ENCODE data around the gene THRB. TPM values are rescaled to one million over a fixed set of nuclear protein-coding genes. Genes with fewer than 3 reads are reported as not detected.

Gene THRB
- total RNA-seq, 4 donors from 2014 or later: 6.3 to 10.3 (median 8.5) TPM

DNA sequence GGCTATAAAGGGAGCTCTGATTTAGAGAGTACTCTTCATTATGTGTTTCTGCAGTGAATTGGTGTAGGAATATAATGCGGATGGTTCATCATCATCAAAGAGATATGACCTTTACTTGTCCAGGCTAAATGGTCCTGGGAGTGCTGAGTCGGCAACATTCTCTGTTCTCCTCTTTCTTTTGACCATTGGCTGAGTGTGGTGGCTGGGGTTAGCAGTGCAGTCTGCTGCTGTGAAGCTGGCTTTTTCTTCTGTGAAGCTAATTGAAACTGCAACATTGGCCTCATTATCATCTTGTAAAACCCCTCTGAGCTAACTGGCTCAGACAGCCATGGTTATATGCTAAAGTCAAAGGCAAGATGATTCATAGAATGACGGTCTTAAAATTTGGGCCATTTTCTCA is 83.8 kb downstream of the THRB start:
- no peak for DNase-seq (ENCODE audit: low spot score in 2 of 2)
- TF ChIP-seq, protein P1, sequence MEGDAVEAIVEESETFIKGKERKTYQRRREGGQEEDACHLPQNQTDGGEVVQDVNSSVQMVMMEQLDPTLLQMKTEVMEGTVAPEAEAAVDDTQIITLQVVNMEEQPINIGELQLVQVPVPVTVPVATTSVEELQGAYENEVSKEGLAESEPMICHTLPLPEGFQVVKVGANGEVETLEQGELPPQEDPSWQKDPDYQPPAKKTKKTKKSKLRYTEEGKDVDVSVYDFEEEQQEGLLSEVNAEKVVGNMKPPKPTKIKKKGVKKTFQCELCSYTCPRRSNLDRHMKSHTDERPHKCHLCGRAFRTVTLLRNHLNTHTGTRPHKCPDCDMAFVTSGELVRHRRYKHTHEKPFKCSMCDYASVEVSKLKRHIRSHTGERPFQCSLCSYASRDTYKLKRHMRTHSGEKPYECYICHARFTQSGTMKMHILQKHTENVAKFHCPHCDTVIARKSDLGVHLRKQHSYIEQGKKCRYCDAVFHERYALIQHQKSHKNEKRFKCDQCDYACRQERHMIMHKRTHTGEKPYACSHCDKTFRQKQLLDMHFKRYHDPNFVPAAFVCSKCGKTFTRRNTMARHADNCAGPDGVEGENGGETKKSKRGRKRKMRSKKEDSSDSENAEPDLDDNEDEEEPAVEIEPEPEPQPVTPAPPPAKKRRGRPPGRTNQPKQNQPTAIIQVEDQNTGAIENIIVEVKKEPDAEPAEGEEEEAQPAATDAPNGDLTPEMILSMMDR (IDR thresholded peaks at IDR 0.05): no peak
- no peak for TF ChIP-seq POLR2A (IDR thresholded peaks at IDR 0.05)
- no peak for TF ChIP-seq EP300 (IDR thresholded peaks at IDR 0.05)
- Histone ChIP-seq H3K9me3 (no peaks in the 10 kb centered on the region), H3K27ac (no peak overlapping the region), H3K4me1 (no peaks in the 10 kb centered on the region), H3K4me3 (no peak overlapping the region), H3K36me3 (no peaks in the 10 kb centered on the region), H3K27me3 (no peaks in the 10 kb centered on the region)
- WGBS, 2 donors: 48 to 53% methylated on average over 3 of the region's 3 CpGs

DNA sequence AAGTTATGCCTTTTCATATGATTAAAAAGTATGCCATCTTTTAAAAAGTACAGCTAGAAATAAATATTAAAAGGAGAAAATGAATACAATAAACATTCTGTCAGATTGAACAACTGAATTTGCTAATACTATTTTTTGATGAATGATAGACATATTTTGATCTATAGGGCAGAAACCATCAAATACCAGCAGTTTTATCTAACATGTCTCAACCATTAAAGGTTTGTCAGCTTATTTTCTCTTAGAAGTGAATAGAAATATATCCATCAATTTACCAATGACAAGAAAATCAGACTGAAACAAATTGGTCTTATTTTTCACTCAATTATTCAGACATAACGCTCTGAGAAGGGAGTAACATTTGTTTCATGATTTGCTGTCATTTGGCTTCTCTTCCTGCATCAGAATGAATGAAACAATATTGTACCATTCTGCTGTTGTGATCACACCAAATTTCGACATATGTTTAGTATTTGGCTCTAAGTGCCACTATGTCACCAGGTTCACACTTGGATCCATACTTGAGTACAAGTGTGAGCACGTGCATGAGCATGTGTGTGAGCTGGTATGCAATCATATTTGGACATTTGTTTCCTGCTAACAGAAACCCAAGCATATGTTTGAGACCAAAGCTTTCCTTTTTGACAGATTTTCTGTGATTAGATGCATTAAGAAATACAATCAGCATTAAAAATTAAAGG is 86.5 kb downstream of the THRB start:
- WGBS, 2 donors: 57 to 60% methylated on average over 3 of the region's 3 CpGs
- TF ChIP-seq, protein P1 (IDR thresholded peaks at IDR 0.05): no peak
- no peak for TF ChIP-seq POLR2A (IDR thresholded peaks at IDR 0.05)
- no peak for TF ChIP-seq EP300 (IDR thresholded peaks at IDR 0.05)

DNA sequence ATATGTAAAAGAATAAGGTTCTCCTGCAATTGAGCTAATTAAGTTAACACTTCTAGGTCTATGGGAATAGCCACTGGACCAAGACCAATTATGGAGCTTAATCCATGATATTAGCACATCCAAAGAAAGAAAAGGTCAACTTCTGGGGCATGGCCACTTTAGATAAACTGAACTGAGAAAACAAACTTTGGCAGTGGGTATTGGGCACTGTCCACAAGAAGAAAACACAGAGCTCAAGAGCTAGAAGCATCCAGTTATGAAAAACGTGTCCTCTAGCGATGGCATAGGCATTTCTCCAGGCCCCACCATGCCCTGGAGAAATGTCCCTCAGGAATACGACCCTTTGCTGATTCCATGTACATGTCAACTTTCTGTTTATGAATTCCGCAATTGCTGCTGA is 87.8 kb downstream of the THRB start:
- H3K27me3 ChIP-seq: no peaks in the 10 kb centered on the region
- H3K9me3 ChIP-seq: peaks cover 0 to 9% (median 0%) of the 10 kb centered on the region in 4 donors
- no peak overlapping the region for H3K4me3 ChIP-seq
- 93% methylated on average over 4 of the region's 4 CpGs for WGBS, 2 donors
- H3K27ac ChIP-seq: no peak overlapping the region
- DNase-seq (ENCODE audit: low spot score in 2 of 2): no peak
- TF ChIP-seq POLR2A (IDR thresholded peaks at IDR 0.05) (no peak), EP300 (IDR thresholded peaks at IDR 0.05) (no peak)
- TF ChIP-seq, protein P1 (IDR thresholded peaks at IDR 0.05): no peak
- H3K36me3 ChIP-seq: no peaks in the 10 kb centered on the region
- no peaks in the 10 kb centered on the region for H3K4me1 ChIP-seq

More for the DNA sequence above, 86.5 kb downstream of the THRB start:
- no peak for DNase-seq (ENCODE audit: low spot score in 2 of 2)
- Histone ChIP-seq H3K9me3 (peaks cover 0 to 9% (median 0%) of the 10 kb centered on the region in 4 donors), H3K36me3 (no peaks in the 10 kb centered on the region), H3K27ac (no peak overlapping the region), H3K4me1 (no peaks in the 10 kb centered on the region), H3K27me3 (no peaks in the 10 kb centered on the region), H3K4me3 (no peak overlapping the region)

DNA sequence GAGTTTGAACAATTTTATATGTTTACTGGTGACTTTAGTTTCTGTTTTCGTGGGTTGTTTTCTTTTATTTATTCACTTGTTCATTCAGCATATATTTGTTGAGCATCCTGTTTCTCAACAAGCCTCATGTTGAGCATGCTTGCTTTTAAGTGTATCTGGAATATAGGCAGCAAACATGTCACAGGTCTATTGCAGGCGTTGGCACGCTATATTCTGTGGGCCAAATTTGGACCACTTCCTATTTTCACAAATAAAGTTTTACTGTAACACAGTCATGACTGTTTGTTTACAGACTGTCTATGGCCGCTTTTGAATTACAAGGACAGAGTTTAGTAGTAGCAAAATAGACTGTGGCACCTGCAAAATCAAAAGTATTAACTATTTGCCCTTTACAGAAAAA is 89.6 kb downstream of the THRB start:
- no peak for DNase-seq (ENCODE audit: low spot score in 2 of 2)
- H3K4me3 ChIP-seq: no peak overlapping the region
- H3K27me3 ChIP-seq: no peaks in the 10 kb centered on the region
- no peaks in the 10 kb centered on the region for H3K36me3 ChIP-seq
- peaks cover 0 to 12% (median 0%) of the 10 kb centered on the region in 4 donors for H3K4me1 ChIP-seq
- no peak overlapping the region for H3K27ac ChIP-seq
- 91 to 92% methylated on average over 4 of the region's 4 CpGs for WGBS, 2 donors
- TF ChIP-seq, protein P1 (IDR thresholded peaks at IDR 0.05): no peak
- no peak for TF ChIP-seq EP300 (IDR thresholded peaks at IDR 0.05)
- TF ChIP-seq POLR2A (IDR thresholded peaks at IDR 0.05): no peak
- peaks cover 0 to 9% (median 0%) of the 10 kb centered on the region in 4 donors for H3K9me3 ChIP-seq

DNA sequence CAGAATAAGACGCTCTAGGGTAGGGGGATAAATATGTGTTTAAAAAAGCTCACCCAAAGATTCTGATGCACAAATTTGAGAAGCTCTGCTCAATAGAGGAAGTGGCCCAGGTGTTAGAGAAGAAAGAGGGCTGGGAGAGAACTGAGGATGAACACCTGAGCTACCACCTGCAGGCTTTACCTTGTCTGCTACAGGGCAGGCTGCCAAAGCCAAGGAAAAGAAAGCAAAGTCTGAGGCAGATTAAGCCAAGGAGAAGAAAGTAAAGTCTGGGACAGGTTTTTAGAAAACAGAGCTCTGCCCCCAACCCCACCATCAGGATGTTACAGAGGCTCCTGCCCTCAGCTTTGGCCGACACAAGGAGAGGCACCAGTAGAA is 92.9 kb downstream of the THRB start:
- no peak for TF ChIP-seq EP300 (IDR thresholded peaks at IDR 0.05)
- no peak for TF ChIP-seq POLR2A (IDR thresholded peaks at IDR 0.05)
- TF ChIP-seq, protein P1 (IDR thresholded peaks at IDR 0.05): no peak

More for the DNA sequence above, 92.9 kb downstream of the THRB start:
- WGBS, 2 donors: 43 to 44% methylated on average over 2 of the region's 2 CpGs
- no peaks in the 10 kb centered on the region for H3K27me3 ChIP-seq
- no peak for DNase-seq (ENCODE audit: low spot score in 2 of 2)
- no peak overlapping the region for H3K27ac ChIP-seq
- peaks cover 0 to 12% (median 0%) of the 10 kb centered on the region in 4 donors for H3K4me1 ChIP-seq
- no peaks in the 10 kb centered on the region for H3K36me3 ChIP-seq
- peaks cover 0 to 9% (median 0%) of the 10 kb centered on the region in 4 donors for H3K9me3 ChIP-seq
- no peak overlapping the region for H3K4me3 ChIP-seq
